Neural cell (in vitro differentiated cells): ENCODE data around the gene RAB40C. TPM values are rescaled to one million over a fixed set of nuclear protein-coding genes. Genes with fewer than 3 reads are reported as not detected.

Experiments
- H2AFZ ChIP-seq: fragments of 200-600, 300-800 bp; sonication (generic), shearing (Covaris generic); 2 replicates; pipeline ENCODE4 v1.6.0; 2014; ENCODE audit warnings: low read depth, mild to moderate bottlenecking, antibody characterized with exemption, low read length, moderate library complexity
- H3F3A ChIP-seq: fragments of 200-600 bp; shearing (Covaris generic); 2 replicates; pipeline ENCODE4 v1.6.1; 2016; ENCODE audit warnings: mild to moderate bottlenecking, moderate library complexity, mixed read lengths, antibody characterized with exemption, low read length; ENCODE audit not compliant: insufficient read depth, poor library complexity, severe bottlenecking
- H3K27ac ChIP-seq: fragments of 200-600, 300-800 bp; sonication (generic), shearing (Covaris generic); 2 replicates; pipeline ENCODE4 v1.5.1; 2014; ENCODE audit warnings: mild to moderate bottlenecking, low read length, moderate library complexity
- H3K27me3 ChIP-seq: fragments of 300-800, 200-600 bp; sonication (generic), shearing (Covaris generic); 2 replicates; pipeline ENCODE4 v1.6.0; 2014; ENCODE audit warnings: mild to moderate bottlenecking, low read depth, low read length, moderate library complexity; ENCODE audit not compliant: insufficient read depth
- H3K36me3 ChIP-seq: fragments of 300-800, 200-600 bp; sonication (generic), shearing (Covaris generic); 2 replicates; pipeline ENCODE4 v1.5.1; 2014; ENCODE audit warnings: mild to moderate bottlenecking, antibody characterized with exemption, low read length, moderate library complexity; ENCODE audit not compliant: insufficient read depth
- H3K4me2 ChIP-seq: fragments of 300-800, 200-600 bp; sonication (generic), shearing (Covaris generic); 2 replicates; pipeline ENCODE4 v1.6.0; 2014; ENCODE audit warnings: mild to moderate bottlenecking, low read length
- H3K4me3 ChIP-seq: fragments of 300-800, 200-600 bp; sonication (generic), shearing (Covaris generic); 2 replicates; pipeline ENCODE4 v1.5.1; 2014; ENCODE audit warnings: mild to moderate bottlenecking, low read length, moderate library complexity
- H3K79me2 ChIP-seq: fragments of 200-600 bp; shearing (Covaris generic); replicated peaks from 2 replicates; pipeline ENCODE4 v1.6.0; 2014; ENCODE audit warnings: mild to moderate bottlenecking, low read length, moderate library complexity; ENCODE audit not compliant: insufficient read depth
- H3K9ac ChIP-seq: fragments of 300-800, 200-600 bp; sonication (generic), shearing (Covaris generic); 2 replicates; pipeline ENCODE4 v1.6.1; 2016; ENCODE audit warnings: mild to moderate bottlenecking, low read length, mixed read lengths
- H3K9me2 ChIP-seq: fragments of 200-600 bp; shearing (Covaris generic); 2 replicates; pipeline ENCODE4 v1.6.1; 2016; ENCODE audit warnings: mild to moderate bottlenecking, low read length, mixed read lengths; ENCODE audit not compliant: insufficient read depth
- H3K9me3 ChIP-seq: fragments of 200-600, 300-800 bp; sonication (generic), shearing (Covaris generic); 2 replicates; pipeline ENCODE4 v1.6.1; 2016; ENCODE audit warnings: mild to moderate bottlenecking, mixed run types, low read length, moderate library complexity, mixed read lengths
- H4K20me1 ChIP-seq: fragments of 200-600 bp; shearing (Covaris generic); 2 replicates; pipeline ENCODE4 v1.6.1; 2016; ENCODE audit warnings: mild to moderate bottlenecking, mixed run types; ENCODE audit not compliant: insufficient read depth
- CTCF ChIP-seq: fragments of 450-650 bp; IDR thresholded peaks from 2 replicates; pipeline ENCODE4 v1.5.1; 2014; ENCODE audit warnings: antibody characterized with exemption, mild to moderate bottlenecking, moderate library complexity; ENCODE audit not compliant: poor library complexity, severe bottlenecking
- EP300 ChIP-seq: fragments of 450-650 bp; conservative IDR thresholded peaks from 2 replicates; pipeline ENCODE4 v1.6.1; 2014; ENCODE audit warnings: antibody characterized with exemption, mild to moderate bottlenecking, moderate library complexity; ENCODE audit not compliant: poor library complexity, severe bottlenecking
- EZH2 ChIP-seq: fragments of 200-600, 300-800 bp; shearing (Covaris generic), sonication (generic); IDR thresholded peaks from 2 replicates; pipeline ENCODE4 v1.6.1; 2014; ENCODE audit warnings: antibody characterized with exemption, low read length, borderline replicate concordance, mild to moderate bottlenecking; ENCODE audit not compliant: insufficient read depth, poor library complexity, severe bottlenecking
- MXI1 ChIP-seq: fragments of 450-650 bp; conservative IDR thresholded peaks from 2 replicates; pipeline ENCODE4 v1.6.1; 2014; ENCODE audit warnings: antibody characterized with exemption, mild to moderate bottlenecking; ENCODE audit not compliant: poor library complexity, severe bottlenecking
- POLR2AphosphoS5 ChIP-seq: IDR thresholded peaks from 2 replicates; pipeline ENCODE4 v1.6.1; 2012
- RAD21 ChIP-seq: fragments of 450-650 bp; conservative IDR thresholded peaks from 2 replicates; pipeline ENCODE4 v1.6.1; 2014; ENCODE audit warnings: antibody characterized with exemption, mild to moderate bottlenecking, moderate library complexity
- REST ChIP-seq: IDR thresholded peaks from 2 replicates; pipeline ENCODE4 v1.6.1; 2012; ENCODE audit warnings: borderline replicate concordance
- SMC3 ChIP-seq: fragments of 450-650 bp; conservative IDR thresholded peaks from 2 replicates; pipeline ENCODE4 v1.6.1; 2014; ENCODE audit warnings: antibody characterized with exemption, mild to moderate bottlenecking, moderate library complexity; ENCODE audit not compliant: poor library complexity
- TAF1 ChIP-seq: IDR thresholded peaks from 2 replicates; pipeline ENCODE4 v1.6.1; 2012; ENCODE audit warnings: low read depth
- polyA plus RNA-seq: library from polyadenylated mRNA; depleted of rRNA; stranded (reverse); fragments of >200 nt; gene quantifications from 2 replicates; pipeline ENCODE4 v1.2.3, GENCODE V29; 2014

RAB40C gene
- polyA plus RNA-seq, 1 donor from 2014 or later = 40.7 TPM

DNA sequence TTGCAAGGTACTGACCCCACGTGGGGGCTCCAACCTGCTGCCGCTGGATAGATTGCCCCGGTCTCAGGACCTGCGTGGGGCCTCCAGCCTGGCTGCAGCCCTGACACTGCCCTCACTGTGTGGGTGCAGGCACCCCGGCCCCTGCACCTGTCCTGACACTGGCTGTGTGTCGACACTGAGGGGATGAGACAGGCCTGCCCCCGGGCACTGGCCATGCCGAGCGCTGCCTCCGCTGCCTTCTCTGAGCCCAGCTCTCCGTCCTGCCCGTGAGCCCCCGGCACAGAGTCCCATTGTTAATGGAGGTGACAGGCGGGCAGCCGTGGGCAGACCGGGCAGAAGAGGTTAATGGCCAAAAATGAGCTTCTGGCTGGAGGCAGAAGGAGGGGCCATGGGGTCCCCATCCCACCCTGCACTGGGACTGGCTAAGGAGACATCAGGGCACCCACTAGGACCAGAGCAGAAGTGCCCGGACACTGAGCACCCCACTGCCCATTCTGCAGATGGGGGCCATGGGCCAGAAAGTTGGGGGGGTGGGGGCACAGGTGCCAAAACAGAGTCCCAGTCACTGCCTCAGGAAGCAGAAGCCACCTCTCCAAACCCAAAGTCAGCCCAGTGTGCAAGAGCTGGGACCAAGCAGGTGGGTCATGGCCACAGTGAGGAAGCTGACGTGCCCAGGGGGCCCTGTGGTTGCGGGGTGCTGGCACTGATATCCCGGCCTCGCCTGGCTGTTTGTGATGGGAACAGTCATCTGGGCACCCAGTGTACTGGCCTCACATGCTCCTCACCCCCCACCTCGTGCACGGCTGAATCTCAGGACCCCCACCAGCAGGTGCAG is 32.2 kb upstream of the RAB40C start:
- no peaks in the 10 kb centered on the region for H3F3A ChIP-seq
- H3K36me3 ChIP-seq = no peaks in the 10 kb centered on the region
- no peaks in the 10 kb centered on the region for H3K9me2 ChIP-seq
- no peaks in the 10 kb centered on the region for H3K9me3 ChIP-seq
- H3K27me3 ChIP-seq = peaks cover 39% of the 10 kb centered on the region
- H3K9ac ChIP-seq = no peak overlapping the region
- no peak overlapping the region for H2AFZ ChIP-seq
- H3K79me2 ChIP-seq = no peaks in the 10 kb centered on the region
- no peak overlapping the region for H3K27ac ChIP-seq
- no peak overlapping the region for H3K4me3 ChIP-seq
- TF ChIP-seq MXI1 (no peak), REST (no peak), SMC3 (no peak), EZH2 (no peak), POLR2AphosphoS5 (no peak), EP300 (no peak), RAD21 (no peak), CTCF (no peak), TAF1 (no peak)
- H3K4me2 ChIP-seq = no peak overlapping the region
- H4K20me1 ChIP-seq = no peaks in the 10 kb centered on the region

DNA sequence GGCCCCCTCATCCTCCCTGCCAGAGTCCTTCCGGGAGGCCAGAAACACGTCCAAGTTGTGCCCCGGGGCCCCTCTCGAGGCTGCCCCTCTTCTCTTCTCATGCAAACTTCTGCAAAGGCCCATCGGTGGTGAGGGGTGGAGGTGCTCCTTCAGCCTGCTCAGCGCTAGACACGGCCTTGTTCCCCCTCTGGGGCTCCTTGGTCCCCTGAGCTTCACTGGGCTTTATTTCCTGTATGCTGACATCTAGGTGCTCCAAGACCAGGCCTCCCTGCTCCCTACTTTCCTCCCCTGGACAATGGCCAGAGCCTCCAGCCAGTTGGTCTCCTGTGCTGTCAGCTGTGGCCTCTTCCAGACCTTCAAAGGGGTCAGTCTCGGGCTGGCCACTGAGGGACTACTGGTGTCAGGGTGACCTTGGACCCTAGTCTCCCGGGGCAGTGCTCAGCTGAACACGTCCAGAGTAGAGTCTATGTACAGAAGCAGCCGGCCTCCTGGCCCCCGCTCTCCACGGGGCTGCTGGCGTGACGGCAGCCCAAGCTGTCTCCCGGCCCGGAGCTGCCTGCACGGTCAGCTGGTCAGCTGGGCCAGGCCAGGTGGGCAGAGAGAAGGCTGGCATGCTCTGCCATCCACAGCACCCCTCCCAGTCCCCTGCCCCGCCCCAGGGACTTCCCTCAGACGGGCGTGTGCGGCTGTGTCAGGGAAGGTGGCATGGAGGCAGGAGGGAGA is 31.4 kb upstream of the RAB40C start:
- Histone ChIP-seq H3K27ac (no peak overlapping the region), H4K20me1 (no peaks in the 10 kb centered on the region), H3K9me3 (no peaks in the 10 kb centered on the region), H3K9ac (no peak overlapping the region), H3K4me3 (no peak overlapping the region), H3K79me2 (no peaks in the 10 kb centered on the region), H2AFZ (no peak overlapping the region), H3K9me2 (no peaks in the 10 kb centered on the region), H3K27me3 (peaks cover 39% of the 10 kb centered on the region), H3K36me3 (no peaks in the 10 kb centered on the region), H3F3A (no peaks in the 10 kb centered on the region), H3K4me2 (no peak overlapping the region)
- TF ChIP-seq TAF1 (no peak), EP300 (no peak), REST (no peak), RAD21 (no peak), EZH2 (no peak), SMC3 (no peak), POLR2AphosphoS5 (no peak), MXI1 (no peak), CTCF (no peak)
